IMR-90 (cell line): Measurements from ENCODE around the gene GLRB. TPM values are rescaled to one million over a fixed set of nuclear protein-coding genes. Genes with fewer than 3 reads are reported as not detected.

Experiments used
- ATAC-seq: fragments of 200-7000 bp; cut with Tn5 transposase; 2 replicates; pipeline ENCODE4 v1.9.1; 2020; ENCODE audit warnings: low read depth, mild to moderate bottlenecking, moderate library complexity
- BruUV-seq: library from RNA; stranded (reverse); fragments of 400-500 nt; replicated peaks from 2 replicates; lab custom pipeline; 2021; lab: Mats Ljungman, UMichigan
- CTCF ChIA-PET: fragments of 300-600 bp; formaldehyde crosslinking; extraction: SDS; loops from one replicate; lab custom pipeline; 2021; ENCODE audit warnings: antibody characterized with exemption; lab: Yijun Ruan, JAX
- POLR2A ChIA-PET: fragments of 300-600 bp; sonication (Branson Sonifier 250); formaldehyde crosslinking; loops from one replicate; lab custom pipeline; 2022; ENCODE audit warnings: antibody characterized with exemption; ENCODE audit not compliant: unreplicated experiment; lab: Charles Lee
- DNase-seq: peaks from one replicate; pipeline ENCODE4 v3.0.0; 2013
- H2AFZ ChIP-seq: replicated peaks from 2 replicates; pipeline ENCODE3; 2013; ENCODE audit warnings: low read length, mild to moderate bottlenecking; ENCODE audit not compliant: poor library complexity
- H2AK5ac ChIP-seq: 2 replicates; pipeline ENCODE4 v1.6.1; 2013; ENCODE audit warnings: low read depth, low read length, inconsistent platforms
- H2AK9ac ChIP-seq: replicated peaks from 2 replicates; pipeline ENCODE3; 2013; ENCODE audit warnings: mild to moderate bottlenecking, low read depth, low read length, moderate library complexity; ENCODE audit not compliant: poor library complexity
- H2BK120ac ChIP-seq: 2 replicates; pipeline ENCODE4 v1.6.1; 2013; ENCODE audit warnings: low read depth, low read length, inconsistent platforms
- H2BK15ac ChIP-seq: 3 replicates; pipeline ENCODE4 v1.6.1; 2013; ENCODE audit warnings: low read depth, low read length, inconsistent platforms
- H2BK20ac ChIP-seq: 2 replicates; pipeline ENCODE4 v1.6.1; 2013; ENCODE audit warnings: low read depth, mild to moderate bottlenecking, inconsistent platforms, low read length, moderate library complexity
- H2BK5ac ChIP-seq: 2 replicates; pipeline ENCODE4 v1.6.1; 2013; ENCODE audit warnings: mild to moderate bottlenecking, low read depth, low read length, inconsistent platforms; ENCODE audit not compliant: poor library complexity, severe bottlenecking
- H3K14ac ChIP-seq: replicated peaks from 2 replicates; pipeline ENCODE4 v1.6.1; 2013; ENCODE audit warnings: low read depth, low read length, inconsistent platforms
- H3K18ac ChIP-seq: 2 replicates; pipeline ENCODE4 v1.6.1; 2013; ENCODE audit warnings: low read depth, low read length, control low read depth
- H3K23ac ChIP-seq: 2 replicates; pipeline ENCODE4 v1.6.1; 2013; ENCODE audit warnings: low read depth, low read length, inconsistent platforms
- H3K27ac ChIP-seq: 2 replicates; pipeline ENCODE4 v1.5.1; 2013; ENCODE audit warnings: mild to moderate bottlenecking, control low read depth, low read length; ENCODE audit not compliant: insufficient read depth
- H3K27me3 ChIP-seq: 2 replicates; pipeline ENCODE4 v1.6.1; 2013; ENCODE audit warnings: low read length; ENCODE audit not compliant: control insufficient read depth, insufficient read depth
- H3K36me3 ChIP-seq: 2 replicates; pipeline ENCODE4 v1.6.1; 2013; ENCODE audit warnings: low read length, mixed read lengths; ENCODE audit not compliant: control insufficient read depth, insufficient read depth
- H3K4ac ChIP-seq: 2 replicates; pipeline ENCODE4 v1.6.1; 2013; ENCODE audit warnings: low read depth, low read length, inconsistent platforms
- H3K4me1 ChIP-seq: 2 replicates; pipeline ENCODE4 v1.6.1; 2013; ENCODE audit warnings: low read length, mixed read lengths; ENCODE audit not compliant: control insufficient read depth, insufficient read depth
- H3K4me2 ChIP-seq: 2 replicates; pipeline ENCODE4 v1.6.1; 2013; ENCODE audit warnings: low read depth, mild to moderate bottlenecking, control low read depth, low read length, moderate library complexity
- H3K4me3 ChIP-seq: 2 replicates; pipeline ENCODE4 v1.5.1; 2013; ENCODE audit warnings: low read depth, mild to moderate bottlenecking, control low read depth, low read length, moderate library complexity; ENCODE audit not compliant: insufficient read depth
- H3K56ac ChIP-seq: 2 replicates; pipeline ENCODE4 v1.6.1; 2013; ENCODE audit warnings: low read length, inconsistent platforms; ENCODE audit not compliant: insufficient read depth; ENCODE audit errors: extremely low read depth
- H3K79me1 ChIP-seq, 2 experiments: 2 replicates each; pipeline ENCODE4 v1.6.1; 2013; ENCODE audit warnings: low read length in 2 of 2, inconsistent platforms in 1 of 2, low read depth in 1 of 2
- H3K9ac ChIP-seq: 2 replicates; pipeline ENCODE4 v1.6.1; 2013; ENCODE audit warnings: low read depth, low read length, control low read depth
- H3K9me1 ChIP-seq: 2 replicates; pipeline ENCODE4 v1.6.1; 2013; ENCODE audit warnings: low read length, inconsistent platforms; ENCODE audit not compliant: insufficient read depth
- H3K9me3 ChIP-seq: 2 replicates; pipeline ENCODE4 v1.6.1; 2013; ENCODE audit warnings: low read length; ENCODE audit not compliant: control insufficient read depth, insufficient read depth
- H4K20me1 ChIP-seq: 2 replicates; pipeline ENCODE4 v1.6.1; 2013; ENCODE audit warnings: low read length, inconsistent platforms; ENCODE audit not compliant: insufficient read depth
- H4K5ac ChIP-seq: 2 replicates; pipeline ENCODE4 v1.6.1; 2013; ENCODE audit warnings: mild to moderate bottlenecking, low read depth, low read length, control low read depth
- H4K8ac ChIP-seq, 2 experiments: 2 replicates each; pipeline ENCODE4 v1.6.1; 2013; ENCODE audit warnings: low read depth in 2 of 2, low read length in 2 of 2, control low read depth in 1 of 2, inconsistent platforms in 1 of 2
- H4K91ac ChIP-seq: 2 replicates; pipeline ENCODE4 v1.6.1; 2013; ENCODE audit warnings: low read depth, low read length, inconsistent platforms; ENCODE audit not compliant: insufficient read depth
- BHLHE40 ChIP-seq: fragments of 150-350 bp; IDR thresholded peaks from 2 replicates; pipeline ENCODE4 v1.6.1; 2016; ENCODE audit warnings: mild to moderate bottlenecking, low read depth, low read length
- CHD1 ChIP-seq: IDR thresholded peaks from 2 replicates; pipeline ENCODE4 v1.6.1; 2012; ENCODE audit warnings: low read depth, low read length, improper control_type of control experiment
- CTCF ChIP-seq: conservative IDR thresholded peaks from 2 replicates; pipeline ENCODE4 v1.5.1; 2012; ENCODE audit warnings: mild to moderate bottlenecking, low read depth, low read length, improper control_type of control experiment
- ELK1 ChIP-seq: fragments of 150-350 bp; IDR thresholded peaks from 2 replicates; pipeline ENCODE4 v1.6.1; 2016; ENCODE audit warnings: low read depth, mild to moderate bottlenecking, low read length, moderate library complexity, borderline replicate concordance
- FOS ChIP-seq: fragments of 150-350 bp; IDR thresholded peaks from 2 replicates; pipeline ENCODE4 v1.6.1; 2016; ENCODE audit warnings: low read depth, low read length
- MAFK ChIP-seq: IDR thresholded peaks from 2 replicates; pipeline ENCODE4 v1.6.1; 2012; ENCODE audit warnings: low read depth, low read length, improper control_type of control experiment
- MAZ ChIP-seq: IDR thresholded peaks from 2 replicates; pipeline ENCODE4 v1.6.1; 2012; ENCODE audit warnings: low read depth, mild to moderate bottlenecking, low read length, improper control_type of control experiment, moderate library complexity, borderline replicate concordance
- MXI1 ChIP-seq: IDR thresholded peaks from 2 replicates; pipeline ENCODE4 v1.6.1; 2012; ENCODE audit warnings: low read depth, mild to moderate bottlenecking, low read length, moderate library complexity, borderline replicate concordance
- NFE2L2 ChIP-seq: fragments of 150-350 bp; IDR thresholded peaks from 2 replicates; pipeline ENCODE4 v1.6.1; 2016; ENCODE audit warnings: low read depth, mild to moderate bottlenecking, low read length
- RAD21 ChIP-seq: IDR thresholded peaks from 2 replicates; pipeline ENCODE4 v1.6.1; 2012; ENCODE audit warnings: low read length, improper control_type of control experiment
- RFX5 ChIP-seq: IDR thresholded peaks from 2 replicates; pipeline ENCODE4 v1.8.0; 2012; ENCODE audit warnings: low read depth, mild to moderate bottlenecking, low read length, moderate library complexity
- SMC3 ChIP-seq: fragments of 150-350 bp; IDR thresholded peaks from 2 replicates; pipeline ENCODE4 v1.6.1; 2016; ENCODE audit warnings: low read depth, mild to moderate bottlenecking, antibody characterized with exemption, low read length, moderate library complexity
- WGBS, 2 experiments: methylation state at CpG; one replicate each; pipeline versions ENCODE4 v1.1.5 to v1.1.7; 2013; ENCODE audit warnings: missing lambda C conversion rate in 2 of 2; ENCODE audit not compliant: insufficient read length in 1 of 2; ENCODE audit errors: extremely low coverage in 2 of 2; 5-methylcytosine and 5-hydroxymethylcytosine counted together
- dilution Hi-C: fragments of 300-500 bp; cut with HindIII; formaldehyde crosslinking; loops from one replicate; pipeline ENCODE4 v1.14.3; 2018; ENCODE audit warnings: low sequenced_read_pairs; ENCODE audit not compliant: unreplicated experiment
- in situ Hi-C: fragments of 300-500 bp; cut with MboI; formaldehyde crosslinking; loops from 3 replicates; pipeline ENCODE4 v1.14.3; 2019; ENCODE audit warnings: low sequenced_read_pairs, inconsistent platforms, mixed read lengths
- intact Hi-C: fragments of 100-400 bp; cut with micrococcal nuclease; formaldehyde crosslinking; loops from 2 replicates; pipeline ENCODE4 v1.10.0; 2022
- polyA plus RNA-seq, 3 experiments: library from polyadenylated mRNA; depleted of rRNA; stranded (reverse); fragments of >200 nt; gene quantifications; 2 replicates each; pipeline ENCODE4 v1.2.3, GENCODE V29; 2012; ENCODE audit warnings: low replicate concordance in 1 of 3
- total RNA-seq: library from RNA; depleted of rRNA; stranded (reverse); fragments of >200 nt; gene quantifications from 2 replicates; pipeline ENCODE4 v1.2.3, GENCODE V29; 2012
- TF ChIP-seq, protein P1 (sequence below): fragments of 150-350 bp; IDR thresholded peaks from 2 replicates; pipeline ENCODE4 v1.6.1; 2017; ENCODE audit warnings: mild to moderate bottlenecking, antibody characterized with exemption, low read length, low read depth

Gene GLRB
- total and polyA plus RNA-seq, 2 of the 4 experiments (the other 2 are of a cell fraction) = 3.0 to 3.2 TPM

DNA sequence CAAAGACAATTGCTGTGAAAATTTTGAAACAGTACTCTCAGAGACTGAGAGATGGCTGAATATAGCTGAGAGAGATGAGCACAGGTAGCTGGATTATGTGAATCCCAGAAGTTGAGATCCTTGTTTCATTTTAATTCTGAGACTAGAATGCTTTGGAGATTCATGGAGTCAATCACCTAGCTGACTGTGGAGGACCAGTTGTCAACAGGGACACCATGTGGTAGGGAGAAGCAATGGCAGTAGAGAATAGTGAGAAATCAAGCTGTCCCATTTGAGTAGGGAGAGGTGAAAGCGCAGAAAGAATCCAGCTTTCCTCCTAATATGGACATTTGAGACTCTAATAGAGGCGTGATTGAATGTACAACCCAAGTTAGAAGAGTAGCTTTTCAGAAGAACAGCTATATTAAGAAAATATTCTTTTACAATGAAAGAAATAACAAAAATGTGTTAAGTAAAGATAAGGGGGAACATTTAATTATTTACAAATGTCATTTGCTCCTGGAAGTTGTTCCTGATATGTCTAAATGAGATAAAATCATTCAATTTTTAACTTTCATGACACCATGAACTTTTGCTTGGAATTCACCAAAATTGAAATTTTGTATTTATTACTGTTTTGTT, 30.3 kb upstream of the GLRB start:
- POLR2A ChIA-PET = interaction anchor here (0.5 to 0.7 kb wide), 2 partner anchors 14 to 75 kb away, joined by 3 to 17 read pairs; no protein-coding TSS in a partner anchor
- no peak for TF ChIP-seq RFX5
- TF ChIP-seq CHD1 = no peak
- TF ChIP-seq RAD21 = peak; percentile 94
- peak; percentile 90 for TF ChIP-seq CTCF
- TF ChIP-seq NFE2L2 = no peak
- TF ChIP-seq FOS = no peak
- TF ChIP-seq, protein P1, sequence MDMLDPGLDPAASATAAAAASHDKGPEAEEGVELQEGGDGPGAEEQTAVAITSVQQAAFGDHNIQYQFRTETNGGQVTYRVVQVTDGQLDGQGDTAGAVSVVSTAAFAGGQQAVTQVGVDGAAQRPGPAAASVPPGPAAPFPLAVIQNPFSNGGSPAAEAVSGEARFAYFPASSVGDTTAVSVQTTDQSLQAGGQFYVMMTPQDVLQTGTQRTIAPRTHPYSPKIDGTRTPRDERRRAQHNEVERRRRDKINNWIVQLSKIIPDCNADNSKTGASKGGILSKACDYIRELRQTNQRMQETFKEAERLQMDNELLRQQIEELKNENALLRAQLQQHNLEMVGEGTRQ = no peak
- no peak for TF ChIP-seq MAFK
- TF ChIP-seq BHLHE40 = no peak
- no peak for TF ChIP-seq MXI1
- no peak for TF ChIP-seq MAZ
- peak; percentile 93 for TF ChIP-seq SMC3
- TF ChIP-seq ELK1 = no peak

More for the DNA sequence above, 30.3 kb upstream of the GLRB start:
- no peak overlapping the region for H4K5ac ChIP-seq
- no peak overlapping the region for H3K23ac ChIP-seq
- no peak overlapping the region for H3K18ac ChIP-seq
- peak overlapping the region; percentile 10 for H2BK5ac ChIP-seq
- peak overlapping the region; percentile 1; the same call in 2 of the 3 replicates for H2BK15ac ChIP-seq
- BruUV-seq = no TSS peak
- intact Hi-C loops = loop anchor here (1.0 to 10.0 kb wide), 6 partner anchors 75 to 929 kb away; no protein-coding TSS in a partner anchor
- whole genome bisulfite sequencing, 2 experiments = no CpG with 5 or more reads among the region's 2 CpGs
- H3K9ac ChIP-seq = no peak overlapping the region
- ATAC-seq = peak; percentile 96
- no peak overlapping the region; the same call in 1 of the 2 replicates for H2AK5ac ChIP-seq
- peak; percentile 80 for DNase-seq
- no peaks in the 10 kb centered on the region for H3K27me3 ChIP-seq
- peak overlapping the region; percentile 50; the same call in 1 of the 2 replicates for H2BK120ac ChIP-seq
- 0 out of 2 replicates have a peak, but pooled peaks cover 3% of the 10 kb centered on the region for H3K4me1 ChIP-seq
- in situ Hi-C loops = loop anchor here (5.0 to 25.0 kb wide), 3 partner anchors 73 to 883 kb away; partner anchors contain the start of gene PDGFC
- H2AK9ac ChIP-seq = no peak overlapping the region
- no peak overlapping the region for H3K27ac ChIP-seq
- H3K36me3 ChIP-seq = no peaks in the 10 kb centered on the region
- dilution Hi-C loops = no loop called here
- H4K8ac ChIP-seq = peak overlapping the region in 1 of 2 experiments; percentile 72; a peak in 1 of 4 replicates
- no peak overlapping the region for H4K91ac ChIP-seq
- no peak overlapping the region for H3K56ac ChIP-seq
- peak overlapping the region; percentile 39; the same call in 1 of the 2 replicates for H3K14ac ChIP-seq
- H2BK20ac ChIP-seq = peak overlapping the region; percentile 78
- no peaks in the 10 kb centered on the region for H4K20me1 ChIP-seq
- H3K4me3 ChIP-seq = no peak overlapping the region
- peak overlapping the region; percentile 44; the same call in 1 of the 2 replicates for H3K4ac ChIP-seq
- CTCF ChIA-PET = interaction anchor here (0.5 to 1.9 kb wide), 31 partner anchors 8 to 1079 kb away, joined by 3 to 14 read pairs (median 4); partner anchors contain the start of genes GLRB and PDGFC
- 0 out of 2 replicates have a peak, but pooled peaks cover 2% of the 10 kb centered on the region for H3K9me1 ChIP-seq
- H3K4me2 ChIP-seq = peak overlapping the region; percentile 60; the same call in 1 of the 2 replicates
- H2AFZ ChIP-seq = no peak overlapping the region
- no peaks in the 10 kb centered on the region for H3K79me1 ChIP-seq
- no peaks in the 10 kb centered on the region for H3K9me3 ChIP-seq
